Measurements from ENCODE around the gene USP34.

The USP34 gene

GRCh38 chr2:61318553-61318952 lies 152.3 kb downstream of the USP34 start:
- no peak for DNase-seq (ENCODE audit: low read depth, low spot score)
- in situ Hi-C loops (cut with HindIII; ENCODE audit: low sequenced_read_pairs): no loop called here
- TF ChIP-seq, protein P1, sequence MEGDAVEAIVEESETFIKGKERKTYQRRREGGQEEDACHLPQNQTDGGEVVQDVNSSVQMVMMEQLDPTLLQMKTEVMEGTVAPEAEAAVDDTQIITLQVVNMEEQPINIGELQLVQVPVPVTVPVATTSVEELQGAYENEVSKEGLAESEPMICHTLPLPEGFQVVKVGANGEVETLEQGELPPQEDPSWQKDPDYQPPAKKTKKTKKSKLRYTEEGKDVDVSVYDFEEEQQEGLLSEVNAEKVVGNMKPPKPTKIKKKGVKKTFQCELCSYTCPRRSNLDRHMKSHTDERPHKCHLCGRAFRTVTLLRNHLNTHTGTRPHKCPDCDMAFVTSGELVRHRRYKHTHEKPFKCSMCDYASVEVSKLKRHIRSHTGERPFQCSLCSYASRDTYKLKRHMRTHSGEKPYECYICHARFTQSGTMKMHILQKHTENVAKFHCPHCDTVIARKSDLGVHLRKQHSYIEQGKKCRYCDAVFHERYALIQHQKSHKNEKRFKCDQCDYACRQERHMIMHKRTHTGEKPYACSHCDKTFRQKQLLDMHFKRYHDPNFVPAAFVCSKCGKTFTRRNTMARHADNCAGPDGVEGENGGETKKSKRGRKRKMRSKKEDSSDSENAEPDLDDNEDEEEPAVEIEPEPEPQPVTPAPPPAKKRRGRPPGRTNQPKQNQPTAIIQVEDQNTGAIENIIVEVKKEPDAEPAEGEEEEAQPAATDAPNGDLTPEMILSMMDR (IDR thresholded peaks at IDR 0.05; ENCODE audit: low read depth, low read length): no peak
- H3K4me3 ChIP-seq (ENCODE audit: low read depth, low read length): no peak overlapping the region

- TF ChIP-seq, protein P1 (IDR thresholded peaks at IDR 0.05; ENCODE audit: low read depth, low read length): no peak
- no peak overlapping the region for H3K4me3 ChIP-seq (ENCODE audit: low read depth, low read length)
- no peak for DNase-seq (ENCODE audit: low read depth, low spot score)
- in situ Hi-C loops (cut with HindIII; ENCODE audit: low sequenced_read_pairs): no loop called here
These were observed 174.9 kb downstream of the USP34 start for GRCh38 chr2:61295981-61296380.

DNA sequence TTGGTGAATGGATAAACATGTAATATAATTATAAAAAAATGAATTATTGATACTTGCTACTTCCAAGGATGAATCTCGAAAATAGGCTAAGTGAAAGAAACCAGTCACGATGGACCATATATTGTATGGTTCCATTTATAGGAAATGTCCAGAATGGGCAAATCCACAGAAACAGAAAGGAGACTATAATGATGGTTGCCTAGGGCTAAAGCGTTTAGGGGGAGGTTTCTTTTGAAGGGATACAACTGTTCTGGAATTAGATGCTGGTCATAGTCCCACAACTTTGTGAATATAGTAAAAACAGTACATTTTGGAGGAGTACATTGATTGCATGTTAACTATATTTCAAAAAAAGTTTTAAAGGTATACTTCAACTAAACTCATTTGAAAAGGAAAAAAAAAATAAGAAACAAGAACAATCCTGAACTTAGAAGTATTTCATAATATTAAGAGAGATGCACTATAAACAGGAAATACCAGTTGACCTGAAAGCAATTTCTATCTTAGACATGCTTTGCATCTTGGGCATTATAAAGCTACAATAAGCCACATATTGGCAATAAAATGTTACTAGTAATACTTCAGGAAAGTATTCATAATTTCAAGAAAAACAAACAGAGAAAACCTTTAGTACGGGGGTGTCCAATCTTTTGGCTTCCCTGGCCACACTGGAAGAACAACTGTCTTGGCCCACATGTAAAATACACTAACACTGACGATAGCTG lies 178.9 kb downstream of the USP34 start:
- in situ Hi-C loops (cut with HindIII; ENCODE audit: low sequenced_read_pairs): no loop called here
- TF ChIP-seq, protein P1 (IDR thresholded peaks at IDR 0.05; ENCODE audit: low read depth, low read length): no peak
- no peak for DNase-seq (ENCODE audit: low read depth, low spot score)
- no peak overlapping the region for H3K4me3 ChIP-seq (ENCODE audit: low read depth, low read length)

- in situ Hi-C loops (cut with HindIII; ENCODE audit: low sequenced_read_pairs): no loop called here
- no peak for DNase-seq (ENCODE audit: low read depth, low spot score)
- TF ChIP-seq, protein P1 (IDR thresholded peaks at IDR 0.05; ENCODE audit: low read depth, low read length): no peak
- H3K4me3 ChIP-seq (ENCODE audit: low read depth, low read length): no peak overlapping the region
These were observed 182.6 kb downstream of the USP34 start for GRCh38 chr2:61288070-61288841.

DNA sequence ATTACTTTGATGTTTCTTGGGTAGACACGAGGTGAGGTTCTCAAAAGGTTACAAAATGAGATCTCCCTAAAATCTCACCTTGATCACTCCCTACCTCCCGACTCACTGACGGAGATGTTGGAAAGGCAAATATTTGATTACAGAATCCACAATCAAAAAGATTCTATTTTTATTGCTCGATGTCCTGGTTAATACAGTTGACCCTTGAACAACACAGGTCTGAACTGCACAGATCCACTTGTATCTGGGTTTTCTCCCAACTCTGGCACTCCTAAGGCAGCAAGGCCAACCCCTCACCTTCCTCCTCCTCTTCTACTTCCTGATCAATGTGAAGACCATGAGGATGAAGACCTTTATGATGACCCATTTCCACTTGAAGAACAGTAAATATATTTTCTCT lies 183.6 kb downstream of the USP34 start:
- no peak for DNase-seq (ENCODE audit: low read depth, low spot score)
- in situ Hi-C loops (cut with HindIII; ENCODE audit: low sequenced_read_pairs): no loop called here
- no peak overlapping the region for H3K4me3 ChIP-seq (ENCODE audit: low read depth, low read length)
- TF ChIP-seq, protein P1 (IDR thresholded peaks at IDR 0.05; ENCODE audit: low read depth, low read length): no peak

DNA sequence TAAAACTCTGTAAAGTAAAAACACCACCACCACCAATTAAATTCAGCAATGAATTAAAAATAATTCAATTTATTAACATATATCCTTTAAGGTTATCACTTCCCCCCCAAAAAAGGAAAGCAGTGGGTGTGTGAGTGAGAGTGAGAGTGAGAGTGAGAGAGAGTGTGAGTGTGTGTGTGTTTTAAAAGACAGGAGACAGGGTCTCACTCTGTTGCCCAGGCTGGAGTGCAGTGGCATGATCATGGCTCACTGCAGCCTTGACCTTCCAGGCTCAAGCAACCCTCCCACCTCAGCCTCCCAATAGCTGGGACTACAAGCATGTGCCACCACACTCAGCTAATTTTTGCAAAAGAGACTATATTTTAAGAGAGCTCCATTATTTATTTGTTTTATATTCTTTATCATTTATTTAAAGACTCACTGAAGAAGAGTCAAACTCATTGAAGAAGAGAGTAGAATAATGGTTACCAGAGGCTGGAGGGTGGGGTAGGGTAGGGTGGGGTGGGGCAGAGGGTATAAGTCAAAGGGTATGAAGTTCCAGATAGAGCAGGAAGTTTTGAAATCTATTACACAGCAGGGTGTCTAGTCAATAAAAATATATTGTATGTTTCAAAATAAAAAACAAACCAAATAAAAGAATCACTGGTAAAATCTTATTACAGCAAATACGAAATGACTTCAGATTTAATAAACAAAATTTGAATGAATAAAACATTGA lies 187.3 kb downstream of the USP34 start:
- H3K4me3 ChIP-seq (ENCODE audit: low read depth, low read length): no peak overlapping the region
- DNase-seq (ENCODE audit: low read depth, low spot score): no peak
- in situ Hi-C loops (cut with HindIII; ENCODE audit: low sequenced_read_pairs): no loop called here
- TF ChIP-seq, protein P1 (IDR thresholded peaks at IDR 0.05; ENCODE audit: low read depth, low read length): no peak
